ENCODE data around the gene GARNL3. TPM values are rescaled to one million over a fixed set of nuclear protein-coding genes. Genes with fewer than 3 reads are reported as not detected.

Gene GARNL3
- total and polyA plus RNA-seq, 2 donors from 2014 or later: 2.6 to 10.2 TPM

- TF ChIP-seq, protein P1, sequence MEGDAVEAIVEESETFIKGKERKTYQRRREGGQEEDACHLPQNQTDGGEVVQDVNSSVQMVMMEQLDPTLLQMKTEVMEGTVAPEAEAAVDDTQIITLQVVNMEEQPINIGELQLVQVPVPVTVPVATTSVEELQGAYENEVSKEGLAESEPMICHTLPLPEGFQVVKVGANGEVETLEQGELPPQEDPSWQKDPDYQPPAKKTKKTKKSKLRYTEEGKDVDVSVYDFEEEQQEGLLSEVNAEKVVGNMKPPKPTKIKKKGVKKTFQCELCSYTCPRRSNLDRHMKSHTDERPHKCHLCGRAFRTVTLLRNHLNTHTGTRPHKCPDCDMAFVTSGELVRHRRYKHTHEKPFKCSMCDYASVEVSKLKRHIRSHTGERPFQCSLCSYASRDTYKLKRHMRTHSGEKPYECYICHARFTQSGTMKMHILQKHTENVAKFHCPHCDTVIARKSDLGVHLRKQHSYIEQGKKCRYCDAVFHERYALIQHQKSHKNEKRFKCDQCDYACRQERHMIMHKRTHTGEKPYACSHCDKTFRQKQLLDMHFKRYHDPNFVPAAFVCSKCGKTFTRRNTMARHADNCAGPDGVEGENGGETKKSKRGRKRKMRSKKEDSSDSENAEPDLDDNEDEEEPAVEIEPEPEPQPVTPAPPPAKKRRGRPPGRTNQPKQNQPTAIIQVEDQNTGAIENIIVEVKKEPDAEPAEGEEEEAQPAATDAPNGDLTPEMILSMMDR (IDR thresholded peaks at IDR 0.05; ENCODE audit: borderline replicate concordance, extremely low read depth, insufficient read depth): no peak
- FAIRE-seq (no peak), DNase-seq (no peak)
- Histone ChIP-seq H3K27ac (ENCODE audit: low read depth in 2 of 2, low read length in 2 of 2) (no peak overlapping the region), H3K9ac (ENCODE audit: low read length in 3 of 3) (no peak overlapping the region), H3K4me3 (ENCODE audit: low read length in 3 of 3) (no peak overlapping the region), H3K36me3 (ENCODE audit: control insufficient read depth in 2 of 3, insufficient read depth in 3 of 3, low read length in 3 of 3) (peaks cover 0 to 3% (median 2%) of the 10 kb centered on the region in 3 donors), H3K4me1 (ENCODE audit: control insufficient read depth in 2 of 3, insufficient read depth in 2 of 3, low read depth in 1 of 3, low read length in 3 of 3) (no peaks in the 10 kb centered on the region), H3K9me3 (ENCODE audit: control insufficient read depth in 2 of 3, insufficient read depth in 1 of 3, low read length in 3 of 3) (no peaks in the 10 kb centered on the region), H3K27me3 (ENCODE audit: control insufficient read depth, insufficient read depth, low read length) (no peaks in the 10 kb centered on the region)
- intact Hi-C loops (cut with DNase I): no loop called here
Observed at GRCh38 chr9:127389381-127390247, 125.0 kb downstream of the GARNL3 start.

DNA sequence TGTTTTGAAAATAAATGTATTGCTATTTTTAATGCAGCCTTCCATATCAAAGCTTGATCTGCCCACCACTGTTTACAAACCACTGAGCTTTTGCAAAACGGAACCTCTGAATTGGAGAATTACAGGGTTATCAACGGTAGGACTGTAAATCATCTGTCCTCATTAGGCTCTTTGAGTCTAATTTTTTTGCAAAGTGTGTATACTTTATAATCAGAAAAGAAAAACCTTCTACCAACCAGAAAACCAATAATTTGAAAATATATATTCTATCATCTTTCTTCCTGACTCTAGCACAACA is 125.6 kb downstream of the GARNL3 start:
- TF ChIP-seq, protein P1 (IDR thresholded peaks at IDR 0.05; ENCODE audit: borderline replicate concordance, extremely low read depth, insufficient read depth): no peak
- Histone ChIP-seq H3K4me1 (ENCODE audit: control insufficient read depth in 2 of 3, insufficient read depth in 2 of 3, low read depth in 1 of 3, low read length in 3 of 3) (no peaks in the 10 kb centered on the region), H3K9ac (ENCODE audit: low read length in 3 of 3) (no peak overlapping the region), H3K27me3 (ENCODE audit: control insufficient read depth, insufficient read depth, low read length) (no peaks in the 10 kb centered on the region), H3K36me3 (ENCODE audit: control insufficient read depth in 2 of 3, insufficient read depth in 3 of 3, low read length in 3 of 3) (peaks cover 0 to 3% (median 2%) of the 10 kb centered on the region in 3 donors), H3K4me3 (ENCODE audit: low read length in 3 of 3) (no peak overlapping the region), H3K9me3 (ENCODE audit: control insufficient read depth in 2 of 3, insufficient read depth in 1 of 3, low read length in 3 of 3) (no peaks in the 10 kb centered on the region), H3K27ac (ENCODE audit: low read depth in 2 of 2, low read length in 2 of 2) (no peak overlapping the region)
- intact Hi-C loops (cut with DNase I): no loop called here
- DNase-seq (no peak), FAIRE-seq (no peak)

DNA sequence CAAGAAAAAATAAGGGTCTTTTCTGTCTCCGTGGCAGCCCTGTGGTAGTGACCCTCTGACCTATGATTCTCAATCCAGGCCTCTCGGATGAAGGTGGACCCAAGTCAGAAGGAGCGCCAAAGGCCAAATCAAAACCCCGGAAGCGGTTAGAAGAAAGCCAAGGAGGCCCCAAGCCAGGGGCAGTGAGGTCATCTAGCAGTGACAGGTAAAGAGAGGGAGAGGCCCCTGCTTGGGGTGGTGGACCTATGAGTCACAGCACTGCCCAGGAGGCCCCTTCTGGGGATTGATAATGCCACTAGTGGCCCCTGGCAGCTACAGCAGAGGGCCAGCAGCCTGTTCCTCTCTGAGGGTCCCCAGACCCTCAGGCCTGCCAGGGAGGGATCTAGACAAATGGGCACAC is 126.0 kb downstream of the GARNL3 start:
- peaks cover 0 to 3% (median 2%) of the 10 kb centered on the region in 3 donors for H3K36me3 ChIP-seq (ENCODE audit: control insufficient read depth in 2 of 3, insufficient read depth in 3 of 3, low read length in 3 of 3)
- no peaks in the 10 kb centered on the region for H3K9me3 ChIP-seq (ENCODE audit: control insufficient read depth in 2 of 3, insufficient read depth in 1 of 3, low read length in 3 of 3)
- intact Hi-C loops (cut with DNase I): no loop called here
- peak in 1 of 5 donors; percentile 22 for DNase-seq
- TF ChIP-seq, protein P1 (IDR thresholded peaks at IDR 0.05; ENCODE audit: borderline replicate concordance, extremely low read depth, insufficient read depth): no peak
- H3K4me1 ChIP-seq (ENCODE audit: control insufficient read depth in 2 of 3, insufficient read depth in 2 of 3, low read depth in 1 of 3, low read length in 3 of 3): no peaks in the 10 kb centered on the region
- FAIRE-seq: no peak
- no peaks in the 10 kb centered on the region for H3K27me3 ChIP-seq (ENCODE audit: control insufficient read depth, insufficient read depth, low read length)
- H3K27ac ChIP-seq (ENCODE audit: low read depth in 2 of 2, low read length in 2 of 2): no peak overlapping the region
- H3K4me3 ChIP-seq (ENCODE audit: low read length in 3 of 3): no peak overlapping the region
- no peak overlapping the region for H3K9ac ChIP-seq (ENCODE audit: low read length in 3 of 3)
